Endothelial cell of umbilical vein (primary cell): ENCODE results near the gene ABHD17A. TPM values are rescaled to one million over a fixed set of nuclear protein-coding genes. Genes with fewer than 3 reads are reported as not detected.
A peak's percentile ranks its signal among the peaks of the same experiment; 100 is the strongest.

Source experiments
- BruUV-seq: library from RNA; stranded (reverse); fragments of 400-500 nt; replicated peaks from 2 replicates; lab custom pipeline; 2021; lab: Mats Ljungman, UMichigan
- CTCF ChIA-PET: fragments of 300-600, 350-600 bp; sonication (Branson Sonifier 250); formaldehyde crosslinking; loops from one replicate; lab custom pipeline; 2021; ENCODE audit warnings: antibody characterized with exemption, inconsistent platforms; lab: Charles Lee
- POLR2A ChIA-PET: fragments of 300-600, 350-600 bp; sonication (Branson Sonifier 250); formaldehyde crosslinking; loops from one replicate; lab custom pipeline; 2021; ENCODE audit warnings: antibody characterized with exemption, inconsistent platforms; lab: Charles Lee
- DNase-seq: peaks from one replicate; pipeline ENCODE4 v3.0.0-alpha.2; 2011; ENCODE audit warnings: low read depth, low spot score
- FAIRE-seq: peaks from 2 replicates; lab custom pipeline; 2011; peaks lifted over from hg19 to GRCh38; lab: Jason Lieb, UNC
- H2AFZ ChIP-seq: 2 replicates; pipeline ENCODE4 v1.6.0; 2012; ENCODE audit warnings: low read depth, low read length, control low read depth, inconsistent platforms
- H3K27ac ChIP-seq: 2 replicates; pipeline ENCODE4 v1.5.1; 2011; ENCODE audit warnings: low read depth, mild to moderate bottlenecking, control low read depth, low read length, moderate library complexity; ENCODE audit not compliant: insufficient read depth
- H3K27me3 ChIP-seq, 2 experiments: 2 replicates each; pipeline versions ENCODE4 v1.6.0 to v1.6.1; 2011; ENCODE audit warnings: low read length in 2 of 2, mixed read lengths in 1 of 2; ENCODE audit not compliant: control insufficient read depth in 2 of 2, insufficient read depth in 2 of 2
- H3K36me3 ChIP-seq, 2 experiments: 2 replicates in 1 of 2; 3 replicates in 1 of 2; pipeline ENCODE4 v1.5.1; 2011; ENCODE audit warnings: low read length in 2 of 2, mild to moderate bottlenecking in 1 of 2, moderate library complexity in 1 of 2; ENCODE audit not compliant: control insufficient read depth in 2 of 2, insufficient read depth in 2 of 2; ENCODE audit errors: extremely low read depth in 1 of 2
- H3K4me1 ChIP-seq: 3 replicates; pipeline ENCODE4 v1.5.1; 2011; ENCODE audit warnings: mild to moderate bottlenecking, low read length; ENCODE audit not compliant: control insufficient read depth, insufficient read depth; ENCODE audit errors: extremely low read depth
- H3K4me2 ChIP-seq: 2 replicates; pipeline ENCODE4 v1.6.1; 2011; ENCODE audit warnings: low read length, control low read depth, mixed read lengths; ENCODE audit not compliant: insufficient read depth
- H3K4me3 ChIP-seq, 3 experiments: fragments of 200-600 bp in 1 of 3; sonication (generic), shearing (Covaris generic) in 1 of 3; replicated peaks in 1 of 3; 2 replicates each; pipeline ENCODE4 v1.5.1; 2011 to 2016; ENCODE audit warnings: control low read depth in 3 of 3, low read length in 3 of 3, mild to moderate bottlenecking in 2 of 3, inconsistent platforms in 1 of 3, low read depth in 1 of 3, moderate library complexity in 1 of 3; ENCODE audit not compliant: insufficient read depth in 1 of 3
- H3K79me2 ChIP-seq: 2 replicates; pipeline ENCODE4 v1.6.0; 2012; ENCODE audit warnings: low read length, inconsistent platforms; ENCODE audit not compliant: control insufficient read depth, insufficient read depth
- H3K9ac ChIP-seq: replicated peaks from 2 replicates; pipeline ENCODE3; 2011; ENCODE audit warnings: low read length, control low read depth; ENCODE audit not compliant: insufficient read depth; ENCODE audit errors: extremely low read depth
- H3K9me1 ChIP-seq: replicated peaks from 3 replicates; pipeline ENCODE4 v1.6.0; 2011; ENCODE audit warnings: mild to moderate bottlenecking, low read length; ENCODE audit not compliant: control insufficient read depth, insufficient read depth; ENCODE audit errors: extremely low read depth
- H3K9me3 ChIP-seq: replicated peaks from 2 replicates; pipeline ENCODE4 v1.5.1; 2012; ENCODE audit warnings: low read length, inconsistent platforms; ENCODE audit not compliant: control insufficient read depth, insufficient read depth
- H4K20me1 ChIP-seq: replicated peaks from 2 replicates; pipeline ENCODE3; 2011; ENCODE audit warnings: mild to moderate bottlenecking, low read length; ENCODE audit not compliant: control insufficient read depth, insufficient read depth; ENCODE audit errors: extremely low read depth
- EZH2 ChIP-seq: IDR thresholded peaks from 2 replicates; pipeline ENCODE4 v1.6.1; 2012; ENCODE audit warnings: borderline replicate concordance, low read depth, mild to moderate bottlenecking, moderate library complexity, low read length, inconsistent platforms; ENCODE audit not compliant: severe bottlenecking
- FOS ChIP-seq: IDR thresholded peaks from 2 replicates; pipeline ENCODE4 v1.6.1; 2011; ENCODE audit warnings: mild to moderate bottlenecking, low read length, moderate library complexity, borderline replicate concordance; ENCODE audit not compliant: insufficient read depth
- GATA2 ChIP-seq: IDR thresholded peaks from 2 replicates; pipeline ENCODE4 v1.7.0; 2011; ENCODE audit warnings: low read depth, mild to moderate bottlenecking, moderate library complexity, mixed read lengths, low read length; ENCODE audit not compliant: insufficient read length, insufficient read depth
- JUN ChIP-seq: IDR thresholded peaks from 2 replicates; pipeline ENCODE4 v1.6.1; 2011; ENCODE audit warnings: borderline replicate concordance, low read depth; ENCODE audit not compliant: insufficient read length, insufficient read depth
- MYC ChIP-seq: IDR thresholded peaks from one replicate; pipeline ENCODE4 v1.6.1; 2011; ENCODE audit warnings: mild to moderate bottlenecking, low read depth, low read length
- POLR2A ChIP-seq: IDR thresholded peaks from 2 replicates; pipeline ENCODE4 v1.6.1; 2012; ENCODE audit warnings: low read depth, mild to moderate bottlenecking, control low read depth, low read length
- POLR2AphosphoS5 ChIP-seq: IDR thresholded peaks from 2 replicates; pipeline ENCODE4 v1.6.1; 2012; ENCODE audit warnings: low read depth, mild to moderate bottlenecking, control low read depth, low read length, moderate library complexity; ENCODE audit not compliant: insufficient read depth
- dilution Hi-C: fragments of 300-500 bp; cut with MboI; formaldehyde crosslinking; loops from one replicate; pipeline ENCODE4 v1.15.0; 2019; ENCODE audit warnings: low sequenced_read_pairs; ENCODE audit not compliant: extremely low pct_ligation_motif_present
- intact Hi-C: fragments of 100-400 bp; cut with micrococcal nuclease; formaldehyde crosslinking; loops from one replicate; pipeline ENCODE4 v1.10.0; 2022
- polyA plus RNA-seq, 4 experiments: library from polyadenylated mRNA; depleted of rRNA in 3 of 4; stranded (reverse) in 3 of 4; unstranded in 1 of 4; fragments of >200 nt; gene quantifications; 2 replicates each; pipeline versions ENCODE4 v1.2.1 to v1.2.3, GENCODE V29; 2011 to 2012; ENCODE audit warnings: missing spikeins in 1 of 4
- total RNA-seq: library from RNA; stranded (reverse); gene quantifications from 2 replicates; pipeline ENCODE4 v1.2.3, GENCODE V29; 2021
- TF ChIP-seq, protein P1 (sequence below), 2 donors: IDR thresholded peaks; 1 replicate in 1 of 2; 2 replicates in 1 of 2; pipeline ENCODE4 v1.5.1; 2011; ENCODE audit warnings: low read length in 2 of 2, mild to moderate bottlenecking in 2 of 2, moderate library complexity in 2 of 2, control low read depth in 1 of 2, inconsistent platforms in 1 of 2, low read depth in 1 of 2; ENCODE audit not compliant: insufficient read depth in 1 of 2; ENCODE audit errors: extremely low read depth in 1 of 2
- TF ChIP-seq, protein P2 (sequence below): IDR thresholded peaks from 2 replicates; pipeline ENCODE4 v1.6.1; 2011; ENCODE audit not compliant: insufficient read depth, insufficient read length

The ABHD17A gene
- total and polyA plus RNA-seq, 2 donors (not counting 3 experiments of a cell fraction or from before 2014, with no cell fraction given), result 89.8 to 143 TPM

DNA sequence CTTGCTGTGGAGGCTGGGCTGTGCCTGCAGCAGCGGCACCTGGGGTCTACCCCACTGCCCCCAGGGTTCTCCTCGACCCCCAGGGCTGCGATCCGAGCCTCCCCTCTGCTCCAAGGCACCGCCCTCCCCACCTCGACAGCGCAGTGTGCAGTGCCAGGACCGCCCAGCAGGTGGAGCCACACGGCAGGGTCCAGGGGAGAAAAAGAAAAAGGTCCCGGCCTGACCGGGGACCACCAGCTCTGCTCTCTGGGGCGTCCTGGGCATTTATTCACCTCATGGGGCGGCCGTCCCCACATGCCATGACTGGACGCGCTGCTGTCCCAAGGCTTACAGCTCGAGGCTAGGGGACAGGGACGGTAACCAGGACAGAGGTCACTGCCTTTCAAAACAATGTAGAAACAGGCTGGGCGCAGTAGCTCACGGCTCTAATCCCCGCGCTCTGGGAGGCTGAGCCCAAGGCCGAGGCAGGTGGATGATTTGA, 47.6 kb downstream of the ABHD17A start:
- Histone ChIP-seq H3K9me1 (no peaks in the 10 kb centered on the region), H3K4me2 (no peak overlapping the region), H3K4me1 (peaks cover 16% of the 10 kb centered on the region), H4K20me1 (no peaks in the 10 kb centered on the region), H3K4me3 (no peak overlapping the region), H3K36me3 (peaks cover 0 to 5% of the 10 kb centered on the region in 2 experiments), H3K9ac (no peak overlapping the region), H3K9me3 (no peaks in the 10 kb centered on the region), H3K79me2 (peaks cover 88% of the 10 kb centered on the region), H2AFZ (no peak overlapping the region), H3K27me3 (no peaks in the 10 kb centered on the region), H3K27ac (no peak overlapping the region)
- TF ChIP-seq JUN, result no peak
- TF ChIP-seq, protein P1, sequence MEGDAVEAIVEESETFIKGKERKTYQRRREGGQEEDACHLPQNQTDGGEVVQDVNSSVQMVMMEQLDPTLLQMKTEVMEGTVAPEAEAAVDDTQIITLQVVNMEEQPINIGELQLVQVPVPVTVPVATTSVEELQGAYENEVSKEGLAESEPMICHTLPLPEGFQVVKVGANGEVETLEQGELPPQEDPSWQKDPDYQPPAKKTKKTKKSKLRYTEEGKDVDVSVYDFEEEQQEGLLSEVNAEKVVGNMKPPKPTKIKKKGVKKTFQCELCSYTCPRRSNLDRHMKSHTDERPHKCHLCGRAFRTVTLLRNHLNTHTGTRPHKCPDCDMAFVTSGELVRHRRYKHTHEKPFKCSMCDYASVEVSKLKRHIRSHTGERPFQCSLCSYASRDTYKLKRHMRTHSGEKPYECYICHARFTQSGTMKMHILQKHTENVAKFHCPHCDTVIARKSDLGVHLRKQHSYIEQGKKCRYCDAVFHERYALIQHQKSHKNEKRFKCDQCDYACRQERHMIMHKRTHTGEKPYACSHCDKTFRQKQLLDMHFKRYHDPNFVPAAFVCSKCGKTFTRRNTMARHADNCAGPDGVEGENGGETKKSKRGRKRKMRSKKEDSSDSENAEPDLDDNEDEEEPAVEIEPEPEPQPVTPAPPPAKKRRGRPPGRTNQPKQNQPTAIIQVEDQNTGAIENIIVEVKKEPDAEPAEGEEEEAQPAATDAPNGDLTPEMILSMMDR (IDR thresholded peaks at IDR 0.05; ENCODE audit: extremely low read depth in 1 of 2, insufficient read depth in 1 of 2, low read depth in 1 of 2, low read length in 2 of 2), result peak; percentile 92 to 97
- FAIRE-seq, result peak; percentile 74
- DNase-seq, result peak; percentile 44
- POLR2A ChIA-PET, result interaction anchor here (0.6 kb wide), 1 partner anchor 653 kb away, joined by 8 read pairs; no protein-coding TSS in a partner anchor
- intact Hi-C loops, result no loop called here
- BruUV-seq, result no TSS peak
- dilution Hi-C loops, result no loop called here
- CTCF ChIA-PET, result interaction anchor here (0.6 to 7.6 kb wide), 17 partner anchors 9 to 246 kb away, joined by 3 to 83 read pairs (median 4); partner anchors contain the start of gene TCF3

DNA sequence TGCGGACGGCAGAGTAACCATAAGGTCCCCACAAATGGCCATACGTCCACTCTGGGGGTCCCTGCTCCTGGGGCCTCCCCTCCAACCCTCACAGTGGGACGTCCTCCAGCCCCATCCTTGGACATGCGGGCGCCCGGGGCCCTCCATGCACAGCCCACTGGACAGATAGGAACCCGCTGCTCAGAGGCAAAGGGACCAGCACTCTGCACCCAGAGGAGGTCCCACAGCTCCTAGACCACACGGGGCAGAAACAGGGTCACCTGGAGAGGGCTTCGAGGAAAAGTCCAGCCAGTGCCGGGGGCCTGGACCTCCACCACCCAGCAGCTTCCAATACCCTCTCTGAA, 48.1 kb downstream of the ABHD17A start:
- dilution Hi-C loops, result no loop called here
- Histone ChIP-seq H3K9me1 (no peaks in the 10 kb centered on the region), H3K36me3 (peaks cover 0 to 5% of the 10 kb centered on the region in 2 experiments), H3K4me3 (no peak overlapping the region), H3K27me3 (no peaks in the 10 kb centered on the region), H3K27ac (no peak overlapping the region), H3K9me3 (no peaks in the 10 kb centered on the region), H3K4me1 (peaks cover 16% of the 10 kb centered on the region), H3K4me2 (no peak overlapping the region), H2AFZ (no peak overlapping the region), H4K20me1 (no peaks in the 10 kb centered on the region), H3K9ac (no peak overlapping the region), H3K79me2 (peaks cover 83% of the 10 kb centered on the region)
- DNase-seq, result no peak
- BruUV-seq, result no TSS peak
- intact Hi-C loops, result no loop called here
- CTCF ChIA-PET, result interaction anchor here (1.0 to 7.6 kb wide), 12 partner anchors 9 to 246 kb away, joined by 3 to 83 read pairs (median 6); partner anchors contain the start of gene TCF3
- TF ChIP-seq JUN, result no peak
- TF ChIP-seq POLR2AphosphoS5, result no peak
- TF ChIP-seq POLR2A, result no peak
- TF ChIP-seq, protein P1 (IDR thresholded peaks at IDR 0.05; ENCODE audit: extremely low read depth in 1 of 2, insufficient read depth in 1 of 2, low read depth in 1 of 2, low read length in 2 of 2), result no peak
- TF ChIP-seq GATA2, result no peak
- no peak for TF ChIP-seq FOS
- no peak for TF ChIP-seq EZH2
- TF ChIP-seq, protein P2, sequence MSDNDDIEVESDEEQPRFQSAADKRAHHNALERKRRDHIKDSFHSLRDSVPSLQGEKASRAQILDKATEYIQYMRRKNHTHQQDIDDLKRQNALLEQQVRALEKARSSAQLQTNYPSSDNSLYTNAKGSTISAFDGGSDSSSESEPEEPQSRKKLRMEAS, result no peak
- TF ChIP-seq MYC, result no peak
- POLR2A ChIA-PET, result interaction anchor here (0.6 kb wide), 1 partner anchor 653 kb away, joined by 8 read pairs; no protein-coding TSS in a partner anchor
- no peak for FAIRE-seq
